IPS-15b (cell line): ENCODE data around the gene NAXD.

ENCODE experiments used
- H3K27me3 ChIP-seq: one replicate; pipeline ENCODE4 v1.6.1; 2013; ENCODE audit warnings: low read length; ENCODE audit not compliant: control insufficient read depth, insufficient read depth
- H3K36me3 ChIP-seq: one replicate; pipeline ENCODE4 v1.6.1; 2013; ENCODE audit warnings: low read length; ENCODE audit not compliant: control insufficient read depth, insufficient read depth
- H3K4me1 ChIP-seq: one replicate; pipeline ENCODE4 v1.6.1; 2013; ENCODE audit warnings: mild to moderate bottlenecking, low read length; ENCODE audit not compliant: control insufficient read depth, insufficient read depth
- H3K4me3 ChIP-seq: one replicate; pipeline ENCODE4 v1.5.1; 2013; ENCODE audit warnings: low read depth, low read length
- H3K9ac ChIP-seq: one replicate; pipeline ENCODE4 v1.6.1; 2013; ENCODE audit warnings: low read depth, mild to moderate bottlenecking, low read length
- H3K9me3 ChIP-seq: one replicate; pipeline ENCODE4 v1.6.1; 2013; ENCODE audit warnings: mild to moderate bottlenecking, low read length; ENCODE audit not compliant: control insufficient read depth, insufficient read depth

The NAXD gene

DNA sequence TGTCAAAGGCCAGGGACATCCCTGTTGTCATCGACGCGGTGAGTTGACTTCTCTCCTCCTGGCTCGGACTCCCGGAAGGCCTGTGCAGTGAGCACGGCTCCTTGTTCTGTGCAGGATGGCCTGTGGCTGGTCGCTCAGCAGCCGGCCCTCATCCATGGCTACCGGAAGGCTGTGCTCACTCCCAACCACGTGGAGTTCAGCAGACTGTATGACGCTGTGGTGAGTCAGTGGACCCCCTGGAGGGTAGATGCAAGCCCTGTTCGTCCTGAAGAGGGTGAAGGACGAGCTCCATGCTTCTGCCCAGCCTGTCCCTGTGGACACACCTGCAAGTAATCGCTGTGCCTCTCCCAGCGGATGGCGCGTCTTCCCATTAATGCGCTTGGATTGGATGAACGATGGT is 19.2 kb downstream of the NAXD start:
- Histone ChIP-seq H3K4me3 (no peak overlapping the region), H3K36me3 (peaks cover 41% of the 10 kb centered on the region), H3K9ac (no peak overlapping the region), H3K27me3 (no peaks in the 10 kb centered on the region), H3K4me1 (no peaks in the 10 kb centered on the region), H3K9me3 (no peaks in the 10 kb centered on the region)

DNA sequence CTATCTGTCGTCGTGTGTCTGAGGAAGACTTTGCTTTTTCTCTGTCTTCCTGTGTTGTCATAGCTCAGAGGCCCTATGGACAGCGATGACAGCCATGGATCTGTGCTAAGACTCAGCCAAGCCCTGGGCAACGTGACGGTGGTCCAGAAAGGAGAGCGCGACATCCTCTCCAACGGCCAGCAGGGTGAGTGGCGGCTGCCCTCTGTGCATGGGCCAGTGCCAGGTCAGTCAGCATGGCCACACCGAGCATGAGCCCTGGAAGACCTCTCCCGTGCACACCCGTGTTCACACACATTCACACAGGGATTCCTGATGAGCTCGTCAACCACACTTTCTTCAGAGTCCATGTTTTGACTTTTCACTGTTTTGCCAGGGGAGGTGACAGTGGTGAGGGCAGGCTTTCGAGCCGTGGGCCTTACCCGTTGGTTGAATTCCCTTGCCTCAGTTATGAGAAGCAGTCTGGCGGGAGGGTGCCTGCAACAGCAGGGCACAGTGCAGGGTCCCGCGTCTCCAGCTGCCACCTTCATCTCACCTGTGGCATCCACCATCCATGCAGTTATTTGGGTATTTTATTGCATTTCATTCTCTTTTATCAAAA is 20.2 kb downstream of the NAXD start:
- Histone ChIP-seq H3K36me3 (peaks cover 46% of the 10 kb centered on the region), H3K4me3 (no peak overlapping the region), H3K9me3 (no peaks in the 10 kb centered on the region), H3K27me3 (no peaks in the 10 kb centered on the region), H3K4me1 (no peaks in the 10 kb centered on the region), H3K9ac (no peak overlapping the region)

DNA sequence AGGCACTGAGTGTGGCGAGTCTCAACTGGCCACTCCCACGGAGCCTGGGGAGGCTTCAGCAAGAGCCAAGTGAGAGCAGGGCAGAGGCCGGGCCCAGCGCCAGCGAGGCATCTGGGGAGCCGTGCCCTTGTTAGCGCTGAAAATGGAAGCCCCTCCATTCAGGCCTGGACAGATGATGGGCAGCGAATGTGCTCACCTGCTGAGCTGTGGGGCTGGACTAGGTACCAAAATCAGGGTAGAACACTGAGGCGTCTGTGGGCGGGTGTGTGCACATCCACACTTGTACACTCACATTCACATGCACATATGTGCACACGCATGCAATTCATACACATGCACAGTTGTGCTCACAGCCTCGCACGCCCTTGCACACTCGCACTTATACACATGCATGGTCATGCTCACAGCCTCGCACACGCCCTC is 20.7 kb downstream of the NAXD start:
- H3K36me3 ChIP-seq: peaks cover 51% of the 10 kb centered on the region
- no peaks in the 10 kb centered on the region for H3K4me1 ChIP-seq
- no peaks in the 10 kb centered on the region for H3K9me3 ChIP-seq
- H3K9ac ChIP-seq: no peak overlapping the region
- no peaks in the 10 kb centered on the region for H3K27me3 ChIP-seq
- H3K4me3 ChIP-seq: no peak overlapping the region

DNA sequence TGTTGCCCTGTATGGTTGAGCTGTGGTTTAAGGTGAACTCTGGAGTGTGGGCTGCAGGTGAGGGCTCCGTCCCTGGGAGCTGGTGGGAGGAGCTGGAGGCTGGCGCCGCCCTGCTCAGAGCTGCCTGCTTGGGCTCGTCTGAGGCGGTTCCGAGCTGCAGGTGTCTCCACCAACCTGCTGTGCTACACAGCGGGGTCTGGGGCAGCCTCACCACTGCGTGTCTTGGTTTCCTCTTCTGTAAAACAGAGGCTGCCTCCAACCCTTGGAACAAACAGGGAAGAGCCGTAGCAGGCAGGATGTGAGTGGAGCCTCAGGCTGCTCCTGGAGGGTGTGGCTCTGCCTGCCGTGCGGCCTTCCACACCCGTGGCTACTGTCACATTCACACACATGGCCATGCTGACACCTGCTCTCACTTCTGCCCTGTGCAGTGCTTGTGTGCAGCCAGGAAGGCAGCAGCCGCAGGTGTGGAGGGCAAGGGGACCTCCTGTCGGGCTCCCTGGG is 21.4 kb downstream of the NAXD start:
- H3K4me3 ChIP-seq: no peak overlapping the region
- H3K9ac ChIP-seq: no peak overlapping the region
- H3K27me3 ChIP-seq: no peaks in the 10 kb centered on the region
- no peaks in the 10 kb centered on the region for H3K4me1 ChIP-seq
- no peaks in the 10 kb centered on the region for H3K9me3 ChIP-seq
- peaks cover 58% of the 10 kb centered on the region for H3K36me3 ChIP-seq

DNA sequence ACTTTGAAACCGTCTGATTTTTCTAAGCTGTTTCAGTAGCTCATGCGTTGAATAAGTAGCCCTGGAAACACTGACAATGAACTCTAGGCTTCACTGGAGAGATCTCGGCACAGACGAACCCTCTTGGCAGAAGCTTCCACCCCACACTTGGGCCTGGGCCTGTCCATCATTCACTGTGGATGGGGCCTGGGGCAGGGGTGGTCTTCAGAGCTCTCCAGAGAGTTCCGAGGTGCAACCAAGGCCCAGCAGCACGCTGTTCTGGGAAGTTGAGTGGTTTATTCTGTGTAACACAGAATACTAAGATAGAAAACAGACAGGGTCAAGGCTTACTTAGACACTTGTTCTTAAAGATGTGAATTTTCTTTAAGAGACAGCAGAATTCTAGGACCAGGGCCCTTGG is 21.9 kb downstream of the NAXD start:
- no peak overlapping the region for H3K4me3 ChIP-seq
- peaks cover 61% of the 10 kb centered on the region for H3K36me3 ChIP-seq
- H3K9ac ChIP-seq: no peak overlapping the region

DNA sequence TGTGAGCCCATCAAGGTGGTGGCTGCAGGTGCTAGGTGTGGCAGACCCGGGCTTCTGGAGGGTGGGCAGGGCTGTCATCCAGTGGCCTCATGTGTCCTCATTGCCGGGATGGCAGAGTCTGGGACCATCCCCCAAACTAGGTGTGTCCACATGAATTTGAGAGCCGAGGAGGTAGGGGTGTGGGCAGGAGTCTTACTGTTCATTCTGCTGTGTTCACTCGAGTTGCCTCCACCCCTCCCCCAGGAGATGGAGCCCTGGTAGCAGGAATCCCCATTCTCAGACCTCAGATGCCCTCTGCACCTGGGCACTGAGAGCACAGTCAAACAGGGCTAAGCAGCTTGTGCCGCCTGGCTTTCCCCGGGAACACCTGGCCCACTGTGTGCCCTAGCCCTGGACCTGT is 22.4 kb downstream of the NAXD start:
- Histone ChIP-seq H3K4me1 (no peaks in the 10 kb centered on the region), H3K9ac (no peak overlapping the region), H3K36me3 (peaks cover 64% of the 10 kb centered on the region), H3K4me3 (no peak overlapping the region), H3K27me3 (no peaks in the 10 kb centered on the region), H3K9me3 (no peaks in the 10 kb centered on the region)

More for the DNA sequence above, 21.9 kb downstream of the NAXD start:
- H3K9me3 ChIP-seq: no peaks in the 10 kb centered on the region
- no peaks in the 10 kb centered on the region for H3K4me1 ChIP-seq
- H3K27me3 ChIP-seq: no peaks in the 10 kb centered on the region

DNA sequence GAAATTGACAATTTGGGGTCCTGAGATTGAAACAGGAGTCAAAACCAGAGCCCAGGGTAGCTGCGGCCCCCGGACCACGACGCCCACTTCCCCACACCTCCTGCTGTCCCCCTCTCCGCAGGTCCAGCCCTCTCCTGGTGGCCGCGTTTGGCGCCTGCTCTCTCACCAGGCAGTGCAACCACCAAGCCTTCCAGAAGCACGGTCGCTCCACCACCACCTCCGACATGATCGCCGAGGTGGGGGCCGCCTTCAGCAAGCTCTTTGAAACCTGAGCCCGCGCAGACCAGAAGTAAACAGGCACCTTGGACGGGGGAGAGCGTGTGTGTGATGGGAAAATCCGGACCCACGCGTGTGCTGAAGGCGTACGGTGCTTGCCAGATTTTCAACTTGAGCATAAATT is 22.9 kb downstream of the NAXD start:
- Histone ChIP-seq H3K9me3 (no peaks in the 10 kb centered on the region), H3K4me3 (no peak overlapping the region), H3K9ac (no peak overlapping the region), H3K36me3 (peaks cover 69% of the 10 kb centered on the region), H3K27me3 (no peaks in the 10 kb centered on the region), H3K4me1 (no peaks in the 10 kb centered on the region)

DNA sequence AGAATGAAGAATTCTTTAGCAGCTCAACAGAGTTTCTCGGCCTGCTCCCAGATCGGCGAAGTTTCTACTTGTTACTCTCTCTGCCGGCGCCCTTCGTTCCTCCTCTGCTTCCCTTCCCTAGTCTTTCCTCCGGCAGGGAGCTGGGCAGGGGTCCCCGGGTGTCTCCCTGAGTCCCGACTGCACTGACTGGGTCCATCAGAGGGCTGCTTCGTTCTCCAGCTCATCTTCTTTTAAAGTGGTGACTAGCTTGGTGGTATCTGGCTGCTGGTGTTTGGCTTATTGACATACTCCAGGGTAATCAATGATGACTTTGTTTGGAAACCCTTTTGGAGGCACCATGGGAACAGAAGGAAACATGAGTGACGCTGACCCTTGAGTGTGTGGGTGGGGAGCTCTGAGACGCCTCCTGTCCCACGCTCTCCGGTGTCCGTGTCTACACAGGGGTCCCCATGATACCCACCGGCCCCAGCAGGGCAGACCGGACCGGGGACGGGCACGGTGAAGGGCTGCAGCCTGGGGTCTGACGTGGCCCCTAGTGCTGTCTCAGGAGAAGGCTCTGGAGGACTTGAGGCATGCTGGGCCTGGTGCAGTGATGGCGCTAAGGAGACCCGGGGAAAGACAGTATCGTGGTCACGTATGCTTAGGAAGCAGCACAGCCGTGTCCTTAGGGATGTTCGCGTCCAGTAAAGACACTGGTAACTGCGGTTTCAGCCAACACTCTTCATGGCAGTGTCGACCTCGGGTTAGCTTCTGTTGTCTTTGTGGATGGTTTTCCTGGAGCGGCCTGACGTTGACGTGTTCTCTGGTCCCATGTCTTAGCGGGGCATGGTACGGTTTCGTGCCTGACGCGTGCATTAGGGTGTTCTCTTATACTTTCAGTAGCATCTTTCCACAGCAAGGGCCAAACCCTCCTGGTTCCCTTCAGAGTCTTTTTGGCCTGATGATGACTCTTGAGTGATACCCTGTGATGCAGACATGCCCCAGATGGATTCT is 23.8 kb downstream of the NAXD start:
- Histone ChIP-seq H3K9me3 (no peaks in the 10 kb centered on the region), H3K4me1 (no peaks in the 10 kb centered on the region), H3K9ac (no peak overlapping the region), H3K4me3 (no peak overlapping the region), H3K27me3 (no peaks in the 10 kb centered on the region), H3K36me3 (peaks cover 71% of the 10 kb centered on the region)

DNA sequence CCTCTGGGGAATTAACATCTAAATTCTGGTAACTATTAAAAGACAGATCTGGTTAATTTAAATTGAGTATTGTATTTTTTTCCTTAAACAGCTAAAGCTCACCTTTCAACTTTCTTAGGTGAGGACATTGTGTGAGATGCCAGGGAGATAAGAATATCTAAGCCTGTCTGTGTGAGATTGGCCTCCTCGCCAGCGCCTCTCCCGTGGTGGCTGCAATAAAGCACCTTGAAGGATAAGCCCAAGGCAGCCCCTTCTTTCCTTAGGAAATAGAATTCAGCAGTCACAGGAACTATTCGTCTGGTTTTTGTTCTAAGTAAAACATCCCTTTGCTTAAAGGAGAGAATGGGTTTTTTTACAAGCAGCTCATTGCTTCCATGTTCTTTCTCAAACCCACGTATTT is 24.6 kb downstream of the NAXD start:
- H3K4me3 ChIP-seq: no peak overlapping the region
- H3K27me3 ChIP-seq: no peaks in the 10 kb centered on the region
- H3K4me1 ChIP-seq: peaks cover 2% of the 10 kb centered on the region
- H3K9me3 ChIP-seq: no peaks in the 10 kb centered on the region
- H3K9ac ChIP-seq: no peak overlapping the region
- peaks cover 68% of the 10 kb centered on the region for H3K36me3 ChIP-seq

DNA sequence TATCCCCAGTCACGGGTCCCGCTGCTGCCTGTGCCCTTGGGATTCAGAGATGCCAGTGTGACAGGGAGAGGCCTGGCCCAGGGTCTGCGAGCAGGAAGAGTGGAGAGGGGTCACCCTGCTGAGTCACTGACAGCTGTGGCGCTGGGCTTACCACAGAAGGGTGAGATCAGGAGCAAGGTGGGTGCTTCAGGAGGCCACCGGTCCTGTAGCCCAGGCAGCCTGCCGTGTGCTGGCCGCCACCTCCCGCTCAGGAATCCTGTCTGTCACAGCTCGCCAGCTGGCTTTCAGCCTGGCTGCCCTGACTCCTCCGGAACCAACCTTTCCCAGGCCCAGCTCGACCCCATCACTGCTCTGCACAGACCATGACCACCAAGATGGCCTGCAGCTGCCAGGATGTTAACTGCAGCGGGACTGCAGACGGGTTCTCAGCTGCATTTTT is 25.3 kb downstream of the NAXD start:
- H3K36me3 ChIP-seq: peaks cover 61% of the 10 kb centered on the region
- no peaks in the 10 kb centered on the region for H3K27me3 ChIP-seq
- H3K4me3 ChIP-seq: no peak overlapping the region
- H3K4me1 ChIP-seq: peaks cover 5% of the 10 kb centered on the region
- no peak overlapping the region for H3K9ac ChIP-seq
- H3K9me3 ChIP-seq: no peaks in the 10 kb centered on the region

DNA sequence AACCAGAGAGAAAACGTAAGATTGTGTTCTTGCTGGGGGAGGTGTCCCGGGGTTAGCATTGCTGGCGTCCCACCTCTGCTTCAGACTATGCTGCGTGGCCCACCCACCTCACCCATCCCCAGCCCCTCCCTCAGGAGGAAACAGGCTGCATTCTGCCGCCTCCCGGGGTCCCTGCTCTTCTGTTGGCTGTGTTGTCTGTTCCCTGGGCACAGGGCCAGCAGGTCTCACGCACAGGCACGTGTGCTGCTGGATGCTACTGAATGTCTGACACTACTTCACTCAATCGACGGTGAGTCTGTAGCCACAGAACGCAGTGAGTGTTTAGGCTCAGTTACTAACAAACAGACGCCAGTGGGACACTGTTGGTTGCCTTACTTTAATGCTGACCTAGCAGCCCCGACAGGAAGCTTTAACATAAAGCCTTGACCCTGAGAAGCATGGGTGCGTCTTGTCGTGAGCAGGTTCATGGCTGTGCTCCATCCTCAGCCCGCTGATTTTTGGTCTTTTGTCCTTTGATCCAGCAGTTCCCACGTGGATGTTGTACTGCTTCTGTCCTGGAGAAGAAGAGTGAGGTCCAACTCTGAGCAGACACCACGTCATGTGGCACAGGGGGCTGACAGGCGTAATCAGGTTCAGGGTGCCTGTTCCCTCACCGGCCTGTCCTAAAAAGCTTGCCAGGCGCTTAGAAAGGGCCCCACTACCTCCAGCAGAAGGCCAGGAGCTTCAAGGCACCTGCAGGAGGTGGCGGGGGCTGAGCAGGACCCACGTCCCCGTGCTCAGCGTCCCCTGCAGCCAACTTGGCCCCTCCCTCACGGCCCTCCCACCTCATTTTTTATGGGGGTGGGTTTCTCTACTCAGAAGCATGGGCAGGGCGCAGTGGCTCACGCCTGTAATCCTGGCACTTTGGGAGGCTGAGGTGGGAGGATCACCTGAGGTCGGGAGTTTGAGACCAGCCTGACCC is 26.0 kb downstream of the NAXD start:
- peaks cover 54% of the 10 kb centered on the region for H3K36me3 ChIP-seq
- H3K9ac ChIP-seq: no peak overlapping the region
- H3K4me1 ChIP-seq: peaks cover 5% of the 10 kb centered on the region
- H3K4me3 ChIP-seq: no peak overlapping the region
- H3K9me3 ChIP-seq: no peaks in the 10 kb centered on the region
- no peaks in the 10 kb centered on the region for H3K27me3 ChIP-seq
